Measurements from ENCODE around the gene IDH2.

Gene IDH2

GRCh38 chr15:90075420-90076289, 26.6 kb downstream of the IDH2 start:
- H3K9me3 ChIP-seq (ENCODE audit: control insufficient read depth, insufficient read depth, low read length), result no peaks in the 10 kb centered on the region
- H3K4me1 ChIP-seq (ENCODE audit: control insufficient read depth, low read length), result peaks cover 8% of the 10 kb centered on the region
- no peaks in the 10 kb centered on the region for H3K9me2 ChIP-seq (replicated peaks; ENCODE audit: control insufficient read depth, low read length)
- no peak overlapping the region for H3K27ac ChIP-seq (ENCODE audit: low read depth, low read length)
- TF ChIP-seq CTCF (IDR thresholded peaks at IDR 0.05; ENCODE audit: low read depth, low read length, poor library complexity, severe bottlenecking) (no peak), EZH2phosphoT487 (IDR thresholded peaks at IDR 0.05; ENCODE audit: borderline replicate concordance, low read length) (no peak)
- peaks cover 2% of the 10 kb centered on the region; the same call in 1 of the 2 replicates for H3F3A ChIP-seq (ENCODE audit: control insufficient read depth, insufficient read depth)
- H4K20me1 ChIP-seq (ENCODE audit: control insufficient read depth, insufficient read depth, low read depth, low read length), result no peaks in the 10 kb centered on the region
- no peak overlapping the region for H3K4me3 ChIP-seq (ENCODE audit: low read length)
- H3K36me3 ChIP-seq (ENCODE audit: control insufficient read depth, low read length), result peaks cover 53% of the 10 kb centered on the region
- no peaks in the 10 kb centered on the region for H3K27me3 ChIP-seq (ENCODE audit: control insufficient read depth, low read length)
- H3K4me2 ChIP-seq (ENCODE audit: low read length), result no peak overlapping the region
- peaks cover 8% of the 10 kb centered on the region; the same call in 1 of the 2 replicates for H3K79me2 ChIP-seq (ENCODE audit: control insufficient read depth, low read length)

- Histone ChIP-seq H3K4me2 (ENCODE audit: low read length) (no peak overlapping the region), H3K27ac (ENCODE audit: low read depth, low read length) (no peak overlapping the region), H3K4me3 (ENCODE audit: low read length) (no peak overlapping the region), H3K9me3 (ENCODE audit: control insufficient read depth, insufficient read depth, low read length) (no peaks in the 10 kb centered on the region), H3K9me2 (replicated peaks; ENCODE audit: control insufficient read depth, low read length) (no peaks in the 10 kb centered on the region), H3K27me3 (ENCODE audit: control insufficient read depth, low read length) (no peaks in the 10 kb centered on the region), H3K79me2 (ENCODE audit: control insufficient read depth, low read length) (peaks cover 8% of the 10 kb centered on the region; the same call in 1 of the 2 replicates), H4K20me1 (ENCODE audit: control insufficient read depth, insufficient read depth, low read depth, low read length) (no peaks in the 10 kb centered on the region), H3K4me1 (ENCODE audit: control insufficient read depth, low read length) (peaks cover 15% of the 10 kb centered on the region), H3K36me3 (ENCODE audit: control insufficient read depth, low read length) (peaks cover 46% of the 10 kb centered on the region), H3F3A (ENCODE audit: control insufficient read depth, insufficient read depth) (peaks cover 2% of the 10 kb centered on the region; the same call in 1 of the 2 replicates)
- no peak for TF ChIP-seq EZH2phosphoT487 (IDR thresholded peaks at IDR 0.05; ENCODE audit: borderline replicate concordance, low read length)
- TF ChIP-seq CTCF (IDR thresholded peaks at IDR 0.05; ENCODE audit: low read depth, low read length, poor library complexity, severe bottlenecking), result no peak
Observed at GRCh38 chr15:90074916-90075315, 27.4 kb downstream of the IDH2 start.

DNA sequence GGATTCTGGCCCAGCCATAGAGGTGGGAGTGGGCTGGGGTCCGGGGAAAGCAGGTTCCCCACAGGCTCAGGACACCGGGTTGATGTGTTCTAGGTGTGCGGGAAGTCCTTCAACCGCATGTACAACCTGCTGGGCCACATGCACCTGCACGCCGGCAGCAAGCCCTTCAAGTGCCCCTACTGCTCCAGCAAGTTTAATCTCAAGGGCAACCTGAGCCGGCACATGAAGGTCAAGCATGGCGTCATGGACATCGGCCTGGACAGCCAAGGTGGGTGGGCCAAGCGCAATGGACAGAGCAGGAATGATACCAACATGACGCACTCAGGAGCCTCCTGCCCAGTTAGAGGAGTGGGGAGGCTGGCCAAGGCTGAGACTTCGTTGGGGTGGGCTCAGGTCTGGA, 28.2 kb downstream of the IDH2 start:
- no peak for TF ChIP-seq EZH2phosphoT487 (IDR thresholded peaks at IDR 0.05; ENCODE audit: borderline replicate concordance, low read length)
- no peak for TF ChIP-seq CTCF (IDR thresholded peaks at IDR 0.05; ENCODE audit: low read depth, low read length, poor library complexity, severe bottlenecking)
- Histone ChIP-seq H3K4me3 (ENCODE audit: low read length) (no peak overlapping the region), H3F3A (ENCODE audit: control insufficient read depth, insufficient read depth) (peaks cover 2% of the 10 kb centered on the region; the same call in 1 of the 2 replicates), H3K9me3 (ENCODE audit: control insufficient read depth, insufficient read depth, low read length) (no peaks in the 10 kb centered on the region), H3K36me3 (ENCODE audit: control insufficient read depth, low read length) (peaks cover 39% of the 10 kb centered on the region), H3K4me2 (ENCODE audit: low read length) (no peak overlapping the region), H3K9me2 (replicated peaks; ENCODE audit: control insufficient read depth, low read length) (no peaks in the 10 kb centered on the region), H3K4me1 (ENCODE audit: control insufficient read depth, low read length) (peaks cover 19% of the 10 kb centered on the region), H3K27ac (ENCODE audit: low read depth, low read length) (no peak overlapping the region), H4K20me1 (ENCODE audit: control insufficient read depth, insufficient read depth, low read depth, low read length) (no peaks in the 10 kb centered on the region), H3K27me3 (ENCODE audit: control insufficient read depth, low read length) (no peaks in the 10 kb centered on the region), H3K79me2 (ENCODE audit: control insufficient read depth, low read length) (peaks cover 8% of the 10 kb centered on the region; the same call in 1 of the 2 replicates)
